HepG2 (cell line): ENCODE measurements around the gene LBX2. TPM values are rescaled to one million over a fixed set of nuclear protein-coding genes. Genes with fewer than 3 reads are reported as not detected.

Experiments
- ATAD3A ChIP-seq: sonication (generic); formaldehyde crosslinking; IDR thresholded peaks from 2 replicates; pipeline ENCODE4 v1.4.0; 2020; ENCODE audit warnings: missing genetic modification reagents
- ATRX ChIP-seq: sonication (generic); formaldehyde crosslinking; IDR thresholded peaks from 2 replicates; pipeline ENCODE4 v1.4.0; 2020; ENCODE audit warnings: missing genetic modification reagents, borderline replicate concordance
- CEBPG ChIP-seq: IDR thresholded peaks from 2 replicates; pipeline ENCODE4 v1.6.1; 2016
- DR1 ChIP-seq: sonication (generic); formaldehyde crosslinking; IDR thresholded peaks from 2 replicates; pipeline ENCODE4 v1.8.0; 2021; ENCODE audit warnings: mild to moderate bottlenecking, missing genetic modification reagents, inconsistent platforms
- DRAP1 ChIP-seq: IDR thresholded peaks from 2 replicates; pipeline ENCODE4 v1.6.1; 2016; ENCODE audit warnings: missing genetic modification reagents, missing compliant biosample characterization
- HBP1 ChIP-seq: IDR thresholded peaks from 2 replicates; pipeline ENCODE4 v1.6.1; 2016; ENCODE audit warnings: low read depth, control low read depth
- MED1 ChIP-seq: sonication (generic); formaldehyde crosslinking; IDR thresholded peaks from 2 replicates; pipeline ENCODE4 v1.4.0; 2020; ENCODE audit warnings: missing genetic modification reagents
- MTA1 ChIP-seq: sonication (generic); formaldehyde crosslinking; IDR thresholded peaks from 2 replicates; pipeline ENCODE4 v1.4.0; 2020; ENCODE audit warnings: missing genetic modification reagents, mild to moderate bottlenecking, borderline replicate concordance
- MTF2 ChIP-seq: sonication (generic); formaldehyde crosslinking; IDR thresholded peaks from 2 replicates; pipeline ENCODE4 v1.5.0; 2020; ENCODE audit warnings: missing genetic modification reagents, borderline replicate concordance
- PLRG1 ChIP-seq: fragments of 450-650 bp; conservative IDR thresholded peaks from 2 replicates; pipeline ENCODE4 v1.6.1; 2016
- POLR2G ChIP-seq: fragments of 200-400 bp; formaldehyde crosslinking; IDR thresholded peaks from 2 replicates; pipeline ENCODE4 v1.6.1; 2018; ENCODE audit warnings: mild to moderate bottlenecking, low read depth, low read length, moderate library complexity
- PRDM10 ChIP-seq: sonication (generic); formaldehyde crosslinking; IDR thresholded peaks from 2 replicates; pipeline ENCODE4 v1.4.0; 2020; ENCODE audit warnings: low read depth, missing genetic modification reagents
- ZBTB37 ChIP-seq: sonication (generic); formaldehyde crosslinking; IDR thresholded peaks from 2 replicates; pipeline ENCODE4 v1.4.0; 2020; ENCODE audit warnings: mild to moderate bottlenecking, missing genetic modification reagents
- ZBTB49 ChIP-seq: sonication (generic); formaldehyde crosslinking; IDR thresholded peaks from 2 replicates; pipeline ENCODE4 v1.4.0; 2020; ENCODE audit warnings: missing genetic modification reagents, borderline replicate concordance
- ZNF30 ChIP-seq: sonication (generic); formaldehyde crosslinking; IDR thresholded peaks from 2 replicates; pipeline ENCODE4 v1.5.0; 2020; ENCODE audit warnings: mild to moderate bottlenecking, missing genetic modification reagents
- ZNF326 ChIP-seq: sonication (generic); formaldehyde crosslinking; IDR thresholded peaks from 2 replicates; pipeline ENCODE4 v1.4.0; 2020; ENCODE audit warnings: missing genetic modification reagents, borderline replicate concordance
- ZNF530 ChIP-seq: sonication (generic); formaldehyde crosslinking; IDR thresholded peaks from 2 replicates; pipeline ENCODE4 v1.5.0; 2020; ENCODE audit warnings: low read depth, mild to moderate bottlenecking, missing genetic modification reagents
- ZNF614 ChIP-seq: IDR thresholded peaks from 2 replicates; pipeline ENCODE4 v1.6.1; 2018; ENCODE audit warnings: missing biosample characterization, missing genetic modification reagents, inconsistent platforms, borderline replicate concordance
- polyA plus RNA-seq, 8 experiments: library from polyadenylated mRNA; depleted of rRNA in 3 of 8; stranded (reverse) in 7 of 8; unstranded in 1 of 8; fragments of >200 nt; fragmentation: Illumina TruSeq in 4 of 8; extraction: Trizol in 4 of 8; gene quantifications; 2 replicates each; pipeline versions ENCODE4 v1.2.1 to v1.2.3, GENCODE V29; 2011 to 2016; ENCODE audit warnings: low read depth in 4 of 8, missing spikeins in 1 of 8, mixed read lengths in 1 of 8; ENCODE audit not compliant: insufficient read depth in 1 of 8
- total RNA-seq, 5 experiments: library from RNA; depleted of rRNA; stranded (reverse); fragments of >200 nt; fragmentation: Illumina TruSeq; extraction: Trizol; gene quantifications; 2 replicates each; pipeline ENCODE4 v1.2.3, GENCODE V29; 2016; ENCODE audit warnings: low read depth in 1 of 5

LBX2 gene
- total and polyA plus RNA-seq, 2 of the 13 experiments (the other 11 are each of a cell fraction or from before 2014, with no cell fraction given), result 6.4 to 8.1 TPM

- TF ChIP-seq ZNF326 (CRISPR knock-in tag) (peak; percentile 100), MTF2 (peak; percentile 95), HBP1 (peak; percentile 99), DR1 (CRISPR knock-in tag) (peak; percentile 71; the same call in 1 of the 2 replicates), MTA1 (CRISPR knock-in tag) (peak; percentile 91), ZNF530 (CRISPR knock-in tag) (no peak), DRAP1 (CRISPR knock-in tag) (peak; percentile 69), POLR2G (peak; percentile 100), CEBPG (peak; percentile 81), ATAD3A (CRISPR knock-in tag) (no peak), ZNF30 (peak; percentile 92; the same call in 1 of the 2 replicates), ZNF614 (CRISPR knock-in tag) (peak; percentile 98), PRDM10 (CRISPR knock-in tag) (peak; percentile 55; the same call in 1 of the 2 replicates), ATRX (CRISPR knock-in tag) (no peak), MED1 (CRISPR knock-in tag) (peak; percentile 88), PLRG1 (no peak), ZBTB37 (CRISPR knock-in tag) (no peak), ZBTB49 (CRISPR knock-in tag) (0 out of 2 replicates have a peak, but pooled peaks have one; percentile 31)
Measured at GRCh38 chr2:74472086-74472944, 27.1 kb downstream of the LBX2 start, which contains the start of gene MRPL53 (continued).
